Measurements from ENCODE around the gene FKBP3.
"Not testable (repeated sequence)": the region's sequence is repeated elsewhere in the genome, so short reads cannot be mapped to it uniquely, and the experiment has no call there.

The FKBP3 gene

DNA sequence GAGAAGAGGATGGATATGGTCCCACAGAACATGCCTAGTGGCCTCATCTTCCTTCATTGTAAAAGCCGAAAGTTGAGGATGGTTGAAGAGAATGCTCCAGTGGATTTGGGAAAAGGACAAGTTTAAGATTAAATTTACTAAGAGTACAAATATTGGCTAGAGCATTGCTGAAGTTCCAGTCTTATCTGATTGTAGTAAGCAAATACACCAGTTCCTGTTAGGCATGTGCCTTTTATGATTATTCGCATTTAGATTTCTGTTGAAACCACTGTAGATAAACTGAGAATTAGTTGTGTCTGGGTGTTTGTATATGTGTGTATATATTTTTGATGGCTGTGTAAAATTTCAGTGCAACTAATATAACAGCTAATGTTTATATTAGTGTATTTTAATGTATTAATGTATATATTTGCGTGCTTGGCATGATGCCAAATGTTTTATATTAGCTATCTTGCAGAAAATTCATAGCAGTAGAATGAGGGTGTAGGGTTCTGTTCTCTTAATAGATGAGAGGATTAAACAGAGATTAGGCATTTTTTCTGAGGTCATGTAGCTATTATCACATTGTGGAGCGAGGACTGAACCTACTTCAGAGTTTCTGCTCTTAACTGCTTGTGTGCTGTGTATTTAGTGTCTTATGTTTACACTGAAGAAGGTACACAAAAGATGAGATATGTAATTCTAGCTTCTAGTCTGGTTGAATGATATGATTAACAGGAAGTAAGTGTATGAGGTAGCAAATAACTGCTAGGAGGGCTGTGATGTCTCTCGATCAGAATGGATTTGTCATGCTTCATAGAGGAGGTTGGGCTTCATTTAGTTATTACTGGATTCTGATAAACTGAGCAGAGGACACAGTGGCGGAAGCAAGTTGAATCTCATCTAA lies 21.1 kb downstream of the FKBP3 start:
- no peak for DNase-seq (ENCODE audit: low read depth in 2 of 2)

DNA sequence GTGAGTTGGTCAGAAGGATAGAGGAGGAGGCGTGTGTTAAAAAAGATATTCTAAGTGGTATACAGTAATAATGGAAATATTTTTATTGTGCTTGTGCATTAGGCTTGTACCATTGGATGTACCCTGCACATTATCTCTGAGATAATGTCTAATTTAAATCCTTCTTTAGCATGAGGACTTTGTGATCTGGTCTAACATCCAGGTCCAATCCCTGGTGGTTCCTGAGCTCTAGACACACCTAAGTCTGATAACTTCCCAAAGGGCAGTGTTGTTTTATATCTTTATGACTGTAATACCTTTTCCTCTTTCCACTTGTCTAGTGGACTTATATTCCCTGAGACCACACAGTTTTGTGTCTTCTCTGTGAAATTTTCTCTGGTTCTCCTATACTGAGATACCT lies 29.7 kb downstream of the FKBP3 start:
- no peak for DNase-seq (ENCODE audit: low read depth in 2 of 2)

DNA sequence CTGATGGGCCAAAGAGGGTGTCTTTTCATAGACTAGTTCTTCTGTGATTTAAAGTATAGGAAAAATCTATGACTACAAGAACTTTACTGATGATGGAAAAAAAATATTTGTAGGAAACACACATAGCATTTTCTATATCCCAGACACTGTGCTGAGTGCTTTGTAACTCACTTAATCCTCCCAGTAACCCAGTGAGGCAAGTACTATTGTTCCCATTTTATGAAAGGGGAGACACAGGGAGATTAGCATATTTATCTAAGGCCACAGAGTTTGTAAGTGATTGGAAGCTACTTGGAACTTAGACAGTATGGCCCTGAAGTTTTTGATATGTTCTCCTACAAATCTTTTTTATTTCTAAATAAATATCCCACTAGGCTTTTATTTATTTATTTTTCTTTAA lies 30.5 kb downstream of the FKBP3 start:
- no peak for DNase-seq (ENCODE audit: low read depth in 2 of 2)

DNA sequence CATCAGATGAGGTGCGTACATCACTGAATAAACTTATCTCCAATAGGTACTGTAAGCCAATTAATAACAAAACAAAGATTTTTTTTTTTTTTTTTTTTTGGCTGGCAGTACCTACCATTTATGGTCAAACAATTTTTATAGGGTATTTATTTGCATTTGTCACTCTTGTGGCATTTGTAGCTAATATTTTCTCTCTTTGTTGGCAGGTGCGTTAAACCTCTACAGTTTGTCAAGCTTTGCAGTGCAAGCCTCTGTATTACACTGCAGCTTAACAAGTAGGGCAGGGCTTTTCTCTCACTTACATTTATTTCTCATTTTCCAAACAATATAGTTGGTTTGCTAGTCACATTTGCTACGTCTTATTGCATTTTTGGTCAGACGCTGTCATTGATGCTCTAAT lies 38.1 kb downstream of the FKBP3 start:
- DNase-seq (ENCODE audit: low read depth in 2 of 2): no peak

DNA sequence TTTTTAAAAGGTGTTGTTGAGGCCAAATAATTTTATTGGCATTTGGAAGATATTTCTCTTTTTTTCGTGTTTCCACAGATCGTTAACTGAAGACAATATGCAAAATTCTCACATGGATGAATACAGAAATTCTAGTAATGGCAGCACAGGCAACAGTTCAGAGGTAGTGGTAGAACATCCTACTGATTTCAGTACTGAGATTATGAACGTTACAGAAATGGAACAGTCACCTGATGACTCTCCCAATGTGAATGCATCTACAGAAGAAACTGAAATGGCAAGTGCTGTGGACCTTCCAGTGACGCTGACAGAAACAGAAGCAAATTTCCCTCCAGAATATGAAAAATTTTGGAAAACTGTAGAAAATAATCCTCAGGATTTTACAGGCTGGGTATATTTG lies 39.1 kb downstream of the FKBP3 start:
- DNase-seq (ENCODE audit: low read depth in 2 of 2): no peak

DNA sequence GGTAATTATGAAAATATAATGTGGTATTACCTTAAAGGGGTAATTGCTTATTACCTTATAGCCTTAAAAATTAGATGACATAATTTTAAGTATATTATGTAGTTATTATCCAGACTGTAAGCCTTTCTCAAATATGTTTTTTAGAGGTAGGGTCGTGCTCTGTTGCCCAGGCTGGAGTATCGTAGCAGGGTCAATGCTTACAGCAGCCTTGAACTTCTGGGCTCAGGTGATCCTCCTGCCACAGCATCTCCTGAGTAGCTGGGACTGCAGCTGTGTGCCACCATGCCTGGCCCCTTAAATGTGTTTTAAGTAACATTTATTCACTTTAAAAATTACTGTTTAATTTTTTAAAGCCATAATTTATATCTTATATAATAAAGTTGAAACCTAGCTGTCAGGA lies 40.0 kb downstream of the FKBP3 start:
- no peak for DNase-seq (ENCODE audit: low read depth in 2 of 2)

DNA sequence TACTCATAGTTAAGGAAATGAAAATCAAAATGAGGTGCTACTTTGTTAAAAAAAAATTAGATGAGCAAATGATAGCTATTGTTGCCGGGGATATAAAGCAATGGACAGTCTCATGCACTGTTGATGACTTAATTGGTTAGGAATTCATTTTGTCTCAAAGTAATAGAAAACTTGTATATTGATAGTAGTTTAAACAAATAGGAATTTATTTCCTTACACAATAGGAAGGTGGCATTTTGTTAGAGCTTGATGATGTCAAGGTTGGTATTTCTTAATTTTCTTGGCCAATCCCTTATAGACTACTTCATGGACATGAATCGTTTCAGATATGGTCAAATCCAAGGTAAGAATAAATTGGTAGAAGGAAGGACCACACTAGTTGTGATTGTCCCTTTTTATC lies 42.6 kb downstream of the FKBP3 start:
- no peak for DNase-seq (ENCODE audit: low read depth in 2 of 2)

DNA sequence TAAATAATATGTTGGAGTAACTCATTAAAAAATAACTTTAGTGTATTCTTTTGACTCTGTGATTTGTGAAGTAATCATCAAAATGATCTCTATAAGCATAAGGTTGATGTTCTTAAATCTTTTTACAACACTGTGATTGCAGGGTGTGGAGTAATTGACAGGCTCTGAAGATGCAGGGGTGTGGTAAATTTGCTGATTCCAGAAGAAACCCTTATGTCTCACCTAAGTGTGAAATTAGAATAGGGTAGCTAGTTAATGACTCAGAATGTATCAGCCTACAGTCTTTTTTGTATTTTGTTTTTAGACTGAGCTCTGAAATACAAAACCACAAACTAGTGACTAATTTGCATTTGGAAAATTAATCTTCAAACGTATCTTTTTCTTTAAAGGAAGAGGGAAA lies 44.5 kb downstream of the FKBP3 start:
- no peak for DNase-seq (ENCODE audit: low read depth in 2 of 2)

DNA sequence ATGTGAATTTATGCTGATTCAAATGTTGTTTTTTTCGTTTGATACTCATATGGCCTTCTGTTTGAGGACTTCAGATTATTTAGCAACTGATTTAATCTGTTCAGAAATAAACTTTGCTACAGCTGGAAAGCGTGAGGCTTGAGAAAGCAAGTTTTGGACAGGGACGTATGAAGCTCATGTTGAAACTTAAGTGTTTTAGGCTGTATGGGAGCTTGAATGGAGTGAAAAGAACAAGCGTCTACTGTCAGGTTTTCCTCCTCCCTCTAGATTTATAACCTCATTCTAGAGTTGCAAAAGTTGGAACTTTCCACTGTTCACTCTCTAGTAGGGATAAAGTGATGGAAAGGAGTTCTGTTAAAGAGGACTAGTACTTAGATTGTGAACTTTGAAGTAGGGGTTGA lies 49.3 kb downstream of the FKBP3 start:
- no peak for DNase-seq (ENCODE audit: low read depth in 2 of 2)

DNA sequence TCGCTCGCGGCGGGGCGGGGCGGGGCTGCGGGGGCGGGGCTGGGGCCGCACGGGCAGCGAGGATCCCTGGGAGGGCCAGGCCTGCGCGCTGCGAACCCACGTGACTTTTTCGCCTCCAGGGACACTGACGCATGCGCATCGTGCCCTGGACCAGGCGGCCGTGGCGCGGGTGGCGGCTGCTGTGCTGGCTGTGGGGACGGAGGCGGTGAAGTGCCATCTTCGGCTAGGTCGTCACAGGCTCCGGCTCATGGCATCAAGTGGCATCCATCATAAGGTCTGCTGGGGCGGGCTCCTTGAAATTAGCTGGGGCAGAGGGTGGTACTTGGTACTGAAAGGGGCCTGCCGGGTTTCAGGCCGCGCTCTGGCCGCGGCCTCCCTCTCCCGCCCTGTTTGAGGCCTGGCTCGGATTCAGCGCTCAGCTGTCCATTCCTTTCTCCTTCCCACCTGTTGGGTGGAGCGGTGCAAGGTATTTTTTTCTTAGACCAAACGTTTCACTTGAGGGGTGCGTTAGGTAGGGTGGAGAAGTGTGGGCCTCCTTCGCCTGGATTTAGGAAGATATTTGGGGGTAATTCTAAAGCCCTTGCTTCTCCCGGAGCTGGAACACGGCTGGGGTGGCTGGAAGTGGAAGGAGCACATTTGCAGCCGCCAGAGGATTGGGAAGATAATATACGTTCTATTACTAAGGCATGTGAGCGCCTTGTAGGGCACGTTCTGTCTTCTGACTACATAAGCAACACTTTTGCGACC lies 50.1 kb downstream of the FKBP3 start, which contains the start of gene PRPF39:
TSS of gene PRPF39 (plus strand) at position 141 of the 747 bp plus-strand sequence. CDS start 11,124 bp downstream, outside the sequence.
- DNase-seq (ENCODE audit: low read depth in 2 of 2): peak; percentile 88 to 95

DNA sequence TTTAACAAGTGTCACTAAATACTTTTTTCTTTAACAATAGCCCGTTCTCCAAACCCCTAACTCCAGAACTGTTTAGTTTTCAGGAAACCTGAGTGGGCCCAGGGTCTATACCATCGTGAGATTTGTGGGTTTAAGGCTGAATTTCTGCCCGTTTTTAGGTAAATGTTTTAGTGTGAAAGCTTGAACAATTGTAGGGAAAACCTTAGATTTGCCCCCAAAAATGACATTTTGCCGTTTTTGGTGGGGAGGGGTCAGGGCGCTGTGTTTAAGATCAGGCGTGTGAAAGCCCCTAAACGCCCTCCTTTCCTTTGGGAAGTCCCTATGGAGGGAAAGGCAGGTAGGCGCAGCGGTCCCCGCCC lies 50.7 kb downstream of the FKBP3 start:
- DNase-seq (ENCODE audit: low read depth in 2 of 2): no peak

DNA sequence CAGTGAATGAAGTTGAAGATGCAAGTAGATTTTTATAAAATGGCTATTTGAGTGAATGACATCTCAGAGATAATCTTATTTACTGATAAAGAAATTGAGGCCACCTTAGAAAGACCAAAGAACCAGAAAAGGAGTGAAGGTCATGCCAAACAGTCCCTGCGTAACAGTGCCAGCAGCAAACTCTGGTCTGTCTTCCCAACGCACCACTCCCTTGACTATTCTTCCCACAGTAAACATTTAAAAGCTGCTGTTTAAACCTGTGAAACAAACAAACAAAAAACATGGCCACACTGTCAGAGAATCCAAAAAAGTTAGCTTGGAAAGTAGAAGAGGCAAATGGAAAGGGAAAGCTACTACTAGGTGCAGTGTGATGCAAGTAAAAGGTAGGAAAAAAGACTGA lies 51.9 kb downstream of the FKBP3 start:
- no peak for DNase-seq (ENCODE audit: low read depth in 2 of 2)

DNA sequence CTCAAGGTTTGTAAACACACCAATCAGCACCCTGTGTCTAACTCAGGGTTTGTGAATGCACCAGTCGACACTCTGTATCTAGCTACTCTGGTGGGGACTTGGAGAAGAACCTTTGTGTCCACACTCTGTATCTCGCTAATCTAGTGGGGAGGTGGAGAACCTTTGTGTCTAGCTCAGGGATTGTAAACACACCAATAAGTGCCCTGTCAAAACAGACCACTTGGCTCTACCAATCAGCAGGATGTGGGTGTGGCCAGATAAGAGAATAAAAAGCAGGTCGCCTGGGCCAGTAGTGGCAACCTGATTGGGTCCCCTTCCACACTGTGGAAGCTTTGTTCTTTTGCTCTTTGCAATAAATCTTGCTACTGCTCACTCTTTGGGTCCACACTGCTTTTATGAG lies 53.2 kb downstream of the FKBP3 start:
- not testable (repeated sequence) for DNase-seq (ENCODE audit: low read depth in 2 of 2)

DNA sequence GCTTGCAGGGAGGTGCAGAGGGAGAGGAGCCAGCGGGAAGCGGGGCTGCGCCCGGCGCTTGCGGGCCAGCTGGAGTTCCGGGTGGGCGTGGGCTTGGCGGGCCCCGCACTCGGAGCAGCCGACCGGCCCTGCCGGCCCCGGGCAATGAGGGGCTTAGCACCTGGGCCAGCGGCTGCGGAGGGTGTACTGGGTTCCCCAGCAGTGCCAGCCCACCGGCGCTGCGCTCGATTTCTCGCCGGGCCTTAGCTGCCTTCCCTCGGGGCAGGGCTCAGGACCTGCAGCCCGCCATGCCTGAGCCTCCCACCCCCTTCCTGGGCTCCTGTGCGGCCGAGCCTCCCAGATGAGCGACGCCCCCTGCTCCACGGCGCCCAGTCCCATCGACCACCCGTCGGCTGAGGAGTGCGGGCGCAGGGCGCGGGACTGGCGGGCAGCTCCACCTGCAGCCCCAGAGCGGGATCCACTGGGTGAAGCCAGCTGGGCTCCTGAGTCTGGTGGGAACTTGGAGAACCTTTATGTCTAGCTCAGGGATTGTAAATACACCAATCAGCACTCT lies 53.8 kb downstream of the FKBP3 start:
- not testable (repeated sequence) for DNase-seq (ENCODE audit: low read depth in 2 of 2)

DNA sequence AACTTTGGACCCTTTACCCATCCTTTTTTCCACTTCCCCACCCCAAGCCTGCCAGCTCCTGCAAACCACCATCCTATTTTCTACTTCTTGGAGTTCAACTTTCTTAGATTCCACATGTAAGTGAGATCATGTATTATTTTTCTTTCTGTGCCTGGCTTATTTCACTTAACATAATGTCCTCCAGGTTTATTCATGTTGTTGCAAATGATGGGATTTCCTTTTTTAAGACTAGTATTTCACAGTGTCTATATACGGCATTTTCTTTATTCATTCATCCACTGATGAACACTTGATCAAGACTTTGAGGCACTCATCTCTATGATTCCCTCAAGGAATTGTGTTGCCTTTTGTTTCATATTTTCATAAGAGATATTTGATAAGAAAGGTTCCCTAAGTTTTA lies 56.0 kb downstream of the FKBP3 start:
- DNase-seq (ENCODE audit: low read depth in 2 of 2): no peak

DNA sequence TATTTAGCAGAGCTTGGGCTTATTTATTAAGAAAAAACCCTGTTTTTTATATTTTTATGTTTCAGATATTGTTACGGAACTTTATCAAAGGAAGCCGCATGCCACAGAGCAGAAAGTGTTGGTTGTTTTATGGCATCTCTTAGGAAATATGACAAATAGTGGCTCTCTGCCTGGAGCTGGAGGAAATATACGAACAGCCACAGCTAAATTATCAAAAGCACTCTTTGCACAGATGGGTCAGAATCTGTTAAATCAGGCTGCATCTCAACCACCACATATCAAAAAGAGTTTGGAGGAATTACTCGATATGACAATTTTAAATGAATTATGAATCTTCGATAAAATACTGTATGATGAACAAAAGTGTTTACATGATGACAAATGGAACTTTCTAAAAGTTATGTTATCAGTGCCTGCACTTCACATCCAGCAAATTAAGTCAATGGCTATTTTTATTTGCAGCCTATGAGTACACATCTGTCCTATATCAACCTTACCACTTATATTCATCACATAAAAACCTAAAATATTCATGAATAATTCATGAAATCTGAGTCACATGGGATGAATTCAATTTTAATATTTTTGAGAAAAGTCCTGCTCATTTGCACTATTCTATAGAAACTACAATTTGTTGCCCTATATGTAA lies 60.9 kb downstream of the FKBP3 start:
- DNase-seq (ENCODE audit: low read depth in 2 of 2): no peak

DNA sequence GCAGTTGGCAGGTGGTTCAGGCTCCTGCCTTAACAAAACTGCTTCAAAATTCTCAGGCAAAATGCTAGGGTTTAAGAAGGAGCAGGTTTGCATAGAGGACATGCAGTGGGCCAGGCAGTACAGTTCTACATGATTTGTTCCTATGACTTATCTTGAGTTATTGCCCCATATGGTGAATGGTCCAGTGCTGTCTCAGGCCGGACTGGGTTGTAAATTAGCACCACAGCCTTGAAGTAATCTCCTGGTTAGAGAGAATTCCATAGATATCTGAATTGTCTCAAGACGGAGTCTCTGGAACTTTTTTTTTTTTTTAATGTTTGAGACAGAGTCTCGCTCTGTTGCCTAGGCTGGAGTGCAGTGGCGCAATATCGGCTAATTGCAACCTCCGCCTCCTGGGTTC lies 62.2 kb downstream of the FKBP3 start:
- no peak for DNase-seq (ENCODE audit: low read depth in 2 of 2)

DNA sequence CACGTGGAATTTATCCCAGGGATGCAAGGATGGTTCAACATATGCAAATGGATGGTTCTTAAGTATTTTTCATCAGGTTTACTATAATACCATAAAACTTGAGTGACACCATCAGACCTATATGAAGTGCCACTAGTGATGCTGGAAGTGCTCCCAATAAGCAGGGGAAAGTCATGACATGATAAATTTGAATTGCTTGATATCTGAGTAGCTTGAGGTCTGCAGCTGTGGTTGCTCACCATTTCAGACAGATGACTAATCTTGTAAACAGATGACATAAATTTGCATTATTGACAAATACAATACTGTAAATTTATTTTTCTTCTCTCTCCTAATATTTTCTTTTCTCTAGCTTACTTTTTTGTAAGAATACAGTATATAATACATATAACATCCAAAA lies 64.1 kb downstream of the FKBP3 start:
- DNase-seq (ENCODE audit: low read depth in 2 of 2): no peak

DNA sequence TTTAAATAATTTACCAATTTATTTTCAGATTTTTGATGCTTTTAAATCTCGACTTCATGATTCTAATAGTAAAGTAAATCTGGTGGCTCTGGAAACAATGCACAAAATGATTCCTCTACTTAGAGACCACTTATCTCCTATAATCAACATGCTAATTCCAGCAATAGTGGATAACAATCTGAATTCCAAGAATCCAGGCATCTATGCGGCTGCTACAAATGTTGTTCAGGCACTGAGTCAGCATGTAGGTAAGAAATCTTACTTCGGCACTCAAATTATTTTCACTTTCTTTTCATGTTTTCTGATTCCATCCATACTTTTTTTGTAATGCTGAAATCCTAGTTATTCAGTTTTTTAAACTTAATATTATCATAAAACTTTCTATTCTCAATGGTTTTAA lies 65.9 kb downstream of the FKBP3 start:
- DNase-seq (ENCODE audit: low read depth in 2 of 2): no peak

DNA sequence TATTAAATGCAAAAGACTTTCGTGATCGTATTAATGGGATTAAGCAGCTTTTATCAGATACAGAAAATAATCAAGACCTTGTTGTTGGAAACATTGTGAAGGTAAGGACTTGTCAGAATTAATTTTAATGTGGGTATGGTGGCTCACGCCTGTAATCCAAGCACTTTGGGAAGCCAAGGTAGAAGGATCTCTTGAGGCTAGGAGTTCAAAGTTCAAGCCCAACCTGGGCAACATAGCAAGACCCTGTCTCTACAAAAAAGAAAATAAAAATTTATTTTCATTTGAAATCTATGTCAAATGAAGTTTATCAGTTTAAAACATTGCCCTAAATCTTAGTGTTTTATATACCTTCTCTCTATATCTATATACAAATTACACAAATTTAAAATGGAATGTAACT lies 67.6 kb downstream of the FKBP3 start:
- DNase-seq (ENCODE audit: low read depth in 2 of 2): no peak

DNA sequence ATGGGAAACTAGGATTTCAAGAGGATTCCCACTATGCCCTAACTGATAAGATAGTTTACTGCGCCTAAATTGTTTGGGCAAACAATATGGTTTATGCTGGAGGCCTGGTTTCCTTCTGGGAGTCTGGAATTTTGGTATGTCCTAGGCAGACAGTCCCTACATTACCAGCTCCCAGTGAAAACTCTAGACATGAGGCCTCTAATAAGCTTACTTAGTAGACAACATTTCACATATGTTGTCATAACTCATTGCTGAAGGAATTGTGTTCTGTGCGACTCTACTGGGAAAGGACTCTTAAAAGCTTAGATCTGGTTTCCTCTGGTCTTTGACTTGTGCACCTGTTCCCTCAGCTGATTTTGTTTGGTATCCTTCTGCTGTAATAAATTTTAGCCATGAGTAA lies 68.3 kb downstream of the FKBP3 start:
- DNase-seq (ENCODE audit: low read depth in 2 of 2): no peak
